T-helper 2 cell treated with Interferon-gamma antibody and Interleukin-4, amounts not matched to agents 100 ng/mL and 5 ng/mL, for 36 hours (primary cell): ENCODE data around the gene UBAP1L. TPM values are rescaled to one million over a fixed set of nuclear protein-coding genes. Genes with fewer than 3 reads are reported as not detected.
"Not testable (repeated sequence)": the region's sequence is repeated elsewhere in the genome, so short reads cannot be mapped to it uniquely, and the experiment has no call there.

Experiments used
- intact Hi-C: fragments of 100-400 bp; cut with micrococcal nuclease; formaldehyde crosslinking; loops from one replicate; pipeline ENCODE4 v1.15.1; 2023
- total RNA-seq: library from RNA; stranded (reverse); gene quantifications from 2 replicates; pipeline ENCODE4 v1.2.3, GENCODE V29; 2022

UBAP1L gene
- total RNA-seq, 1 donor from 2014 or later: 5.9 TPM

DNA sequence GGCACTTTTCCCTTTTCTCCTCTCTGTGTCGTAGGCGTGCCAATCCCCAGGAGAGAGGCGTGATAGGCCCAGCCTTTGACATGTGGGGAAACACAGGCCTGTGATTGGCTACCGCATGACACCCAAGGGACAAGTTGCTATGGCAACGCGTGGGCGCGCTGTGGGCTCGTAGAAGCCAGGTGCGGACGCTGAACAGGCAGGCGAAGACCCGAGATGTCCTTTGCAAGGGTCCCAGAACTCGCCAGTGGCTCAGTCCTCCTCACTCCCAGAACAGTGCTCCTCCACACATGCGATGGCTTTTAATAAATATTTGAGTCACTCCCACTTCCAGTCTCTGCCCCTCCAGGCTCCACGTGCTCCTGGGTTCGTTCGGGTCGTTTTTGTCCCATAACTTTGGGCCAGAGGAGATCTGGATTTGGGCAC lies 65.6 kb downstream of the UBAP1L start:
- intact Hi-C loops: no loop called here

DNA sequence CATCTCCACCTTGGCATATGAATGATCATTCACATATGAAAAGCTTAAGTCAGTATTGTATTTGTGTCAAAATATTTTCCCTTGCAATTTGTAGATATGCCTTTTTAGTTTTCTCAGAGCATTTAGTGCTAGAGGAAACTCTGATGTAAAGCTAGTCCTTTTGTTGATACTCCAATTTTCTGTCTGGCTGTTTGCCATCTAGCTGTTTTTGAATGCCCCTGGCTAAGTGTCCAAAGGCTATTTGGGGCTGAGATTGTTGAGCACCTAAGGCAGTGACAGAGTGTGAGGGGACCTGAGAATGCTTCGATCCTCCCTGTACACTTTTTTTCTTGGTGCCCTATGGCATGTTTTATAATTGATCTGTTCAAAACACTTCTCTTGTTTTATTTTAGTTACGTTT lies 66.8 kb downstream of the UBAP1L start:
- intact Hi-C loops: no loop called here

DNA sequence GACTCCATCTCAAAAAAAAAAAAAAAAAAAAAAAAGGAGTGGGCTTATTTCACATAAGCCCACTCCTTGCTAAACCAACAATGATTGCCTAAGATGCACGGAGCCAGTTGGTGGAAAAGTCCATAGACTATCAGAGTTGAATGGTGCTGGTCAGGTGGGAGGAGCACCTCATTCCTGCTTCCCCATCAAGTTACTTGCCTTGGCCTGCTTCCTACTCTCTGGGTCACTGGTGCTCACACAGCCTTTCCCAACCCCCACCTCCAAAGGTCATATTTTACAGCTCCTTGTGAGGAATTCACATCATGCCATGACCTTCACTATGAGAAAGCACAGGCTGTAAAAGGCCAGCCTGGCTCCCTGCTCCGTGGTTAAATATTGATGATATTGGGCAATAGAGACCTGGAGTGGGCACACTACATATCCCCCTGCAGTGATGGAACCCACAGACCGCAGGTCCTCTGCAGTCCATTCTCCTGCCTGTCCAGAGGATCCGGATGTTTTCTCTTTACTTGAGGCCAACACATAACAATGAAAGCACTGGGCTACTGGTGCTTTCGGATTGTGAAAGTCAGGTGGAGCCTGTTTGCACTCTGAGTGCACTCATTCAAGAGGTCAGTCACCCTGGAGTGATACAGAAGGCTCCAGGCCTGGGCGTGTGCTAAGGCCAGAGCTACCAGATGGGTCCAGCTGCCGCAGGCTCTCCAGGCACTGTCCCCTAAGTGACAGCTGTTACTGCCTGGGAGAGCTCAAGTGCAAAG lies 70.1 kb downstream of the UBAP1L start, which contains the start of gene SLC51B:
Gene SLC51B, plus strand, starts transcription at position 664 of the 758 bp plus-strand sequence. CDS start 4,618 bp downstream, outside the sequence.
- intact Hi-C loops: no loop called here

DNA sequence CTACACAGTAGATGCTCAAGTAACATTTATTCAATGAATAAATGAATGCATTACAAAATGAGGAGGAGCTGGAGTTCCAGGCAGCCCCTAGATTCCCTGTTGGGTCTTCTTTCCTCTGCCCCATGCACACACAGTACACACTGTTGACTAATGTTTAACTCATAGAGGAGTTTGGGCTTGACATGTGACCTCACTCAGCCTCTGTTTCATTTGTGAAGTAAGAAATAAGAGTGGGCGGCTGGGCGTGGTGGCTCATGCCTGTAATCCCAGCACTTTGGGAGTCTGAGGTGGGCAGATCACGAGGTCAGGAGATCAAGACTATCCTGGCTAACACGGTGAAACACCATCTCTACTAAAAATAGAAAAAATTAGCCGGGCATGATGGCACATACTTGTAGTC lies 70.8 kb downstream of the UBAP1L start:
- intact Hi-C loops: not testable (repeated sequence)

DNA sequence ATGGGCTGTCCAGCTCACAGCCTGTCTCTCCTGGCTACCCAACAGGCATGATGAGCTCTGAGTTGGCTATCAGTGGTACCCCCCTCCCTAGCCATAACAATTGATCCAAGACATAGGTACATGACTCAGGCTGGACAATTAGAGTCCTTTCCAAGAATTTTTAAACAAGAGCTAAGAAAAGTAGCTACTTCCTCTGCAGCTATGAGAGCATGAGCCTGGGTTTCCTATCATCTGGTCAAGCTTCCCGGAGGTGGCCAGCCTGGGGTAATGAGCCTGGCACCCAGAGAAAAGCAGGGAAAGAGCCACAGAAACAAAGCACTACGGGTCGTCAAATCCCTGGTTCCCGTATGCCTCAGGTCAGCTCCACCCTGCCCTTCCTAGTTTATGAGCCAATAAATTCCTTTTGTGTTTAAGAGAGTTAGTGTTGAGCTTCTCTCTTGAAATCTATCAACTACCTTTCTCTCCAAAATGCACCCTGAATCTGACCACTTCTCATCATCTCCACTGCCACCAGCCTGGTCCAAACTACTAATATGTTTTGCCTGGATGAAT lies 72.1 kb downstream of the UBAP1L start:
- intact Hi-C loops: no loop called here

Other genes with a start within 250 kb of the UBAP1L start
- gene ANKDD1A, start 203.3 kb downstream of the UBAP1L start, total RNA-seq: 1.7 and 3.0 TPM in 2 replicates
- gene SPG21, start 125.3 kb downstream of the UBAP1L start, total RNA-seq: 58.5 and 58.7 TPM in 2 replicates
- 13.3 and 15.6 TPM in 2 replicates for gene MTFMT, start 85.6 kb downstream of the UBAP1L start, total RNA-seq
- not detected in 2 replicates for gene SLC51B, start 69.8 kb downstream of the UBAP1L start, total RNA-seq
- gene RASL12, start 47.2 kb downstream of the UBAP1L start, total RNA-seq: not detected in 2 replicates
- not detected in 2 replicates for gene KBTBD13, start 38.5 kb downstream of the UBAP1L start, total RNA-seq
- gene PDCD7, start 18.6 kb upstream of the UBAP1L start, total RNA-seq: 41.8 and 43.2 TPM in 2 replicates
- gene CLPX, start 70.1 kb upstream of the UBAP1L start, total RNA-seq: 42.0 and 44.3 TPM in 2 replicates
- gene CILP, start 96.3 kb upstream of the UBAP1L start, total RNA-seq: 0.07 TPM in 2 replicates
- gene PARP16, start 171.7 kb upstream of the UBAP1L start, total RNA-seq: 14.7 and 15.2 TPM in 2 replicates
- gene RNU5A-1, start 180.9 kb upstream of the UBAP1L start, total RNA-seq: not detected in 2 replicates
- gene RNU5B-1, start 189.5 kb upstream of the UBAP1L start, total RNA-seq: not detected in 2 replicates